H9 (cell line): ENCODE data around the gene CEP128. TPM values are rescaled to one million over a fixed set of nuclear protein-coding genes. Genes with fewer than 3 reads are reported as not detected.

ENCODE experiments used
- DNase-seq: peaks from one replicate; pipeline ENCODE4 v3.0.0-alpha.2; 2017
- H2AFZ ChIP-seq: one replicate; pipeline ENCODE4 v1.6.1; 2013; ENCODE audit warnings: mild to moderate bottlenecking, low read length, control low read depth, moderate library complexity
- H2AK5ac ChIP-seq: 2 replicates; pipeline ENCODE4 v1.6.1; 2013; ENCODE audit warnings: low read length, control low read depth, mixed read lengths; ENCODE audit not compliant: insufficient read length
- H2BK120ac ChIP-seq: one replicate; pipeline ENCODE4 v1.6.1; 2013; ENCODE audit warnings: low read depth, mild to moderate bottlenecking, low read length, control low read depth, inconsistent platforms; ENCODE audit not compliant: poor library complexity, severe bottlenecking
- H2BK12ac ChIP-seq: 2 replicates; pipeline ENCODE4 v1.6.1; 2013; ENCODE audit warnings: low read length, control low read depth, mixed read lengths, low read depth; ENCODE audit not compliant: insufficient read length
- H2BK15ac ChIP-seq: 2 replicates; pipeline ENCODE4 v1.6.1; 2013; ENCODE audit warnings: low read depth, low read length, control low read depth
- H2BK20ac ChIP-seq: one replicate; pipeline ENCODE4 v1.6.1; 2013; ENCODE audit warnings: low read depth, mild to moderate bottlenecking, low read length, control low read depth, inconsistent platforms; ENCODE audit not compliant: poor library complexity, severe bottlenecking
- H2BK5ac ChIP-seq: 2 replicates; pipeline ENCODE4 v1.6.1; 2013; ENCODE audit warnings: low read length, control low read depth, mixed read lengths; ENCODE audit not compliant: insufficient read length
- H3K14ac ChIP-seq: 2 replicates; pipeline ENCODE4 v1.6.1; 2013; ENCODE audit warnings: low read length, control low read depth; ENCODE audit not compliant: insufficient read depth
- H3K18ac ChIP-seq: 2 replicates; pipeline ENCODE4 v1.6.1; 2013; ENCODE audit warnings: low read depth, mild to moderate bottlenecking, mixed read lengths, low read length, control low read depth; ENCODE audit not compliant: insufficient read length
- H3K23ac ChIP-seq: 2 replicates; pipeline ENCODE4 v1.6.1; 2013; ENCODE audit warnings: low read length, control low read depth, mixed read lengths, low read depth; ENCODE audit not compliant: insufficient read length
- H3K23me2 ChIP-seq: 2 replicates; pipeline ENCODE4 v1.6.1; 2013; ENCODE audit warnings: low read depth, mild to moderate bottlenecking, mixed read lengths, low read length, control low read depth; ENCODE audit not compliant: insufficient read length, poor library complexity, severe bottlenecking
- H3K27ac ChIP-seq: 2 replicates; pipeline ENCODE4 v1.5.1; 2013; ENCODE audit warnings: low read length, control low read depth, mixed read lengths, low read depth; ENCODE audit not compliant: insufficient read length
- H3K27me3 ChIP-seq: 2 replicates; pipeline ENCODE4 v1.6.1; 2013; ENCODE audit warnings: low read length, control low read depth, inconsistent platforms; ENCODE audit not compliant: insufficient read depth
- H3K4ac ChIP-seq: 2 replicates; pipeline ENCODE4 v1.6.1; 2013; ENCODE audit warnings: low read depth, mild to moderate bottlenecking, control low read depth, inconsistent platforms, low read length, moderate library complexity
- H3K4me1 ChIP-seq: 2 replicates; pipeline ENCODE4 v1.6.1; 2013; ENCODE audit warnings: low read length, control low read depth, inconsistent platforms; ENCODE audit not compliant: insufficient read depth
- H3K4me2 ChIP-seq: 2 replicates; pipeline ENCODE4 v1.6.1; 2013; ENCODE audit warnings: low read length, control low read depth, mixed read lengths; ENCODE audit not compliant: insufficient read length, insufficient read depth
- H3K56ac ChIP-seq: 2 replicates; pipeline ENCODE4 v1.6.1; 2013; ENCODE audit warnings: low read depth, mild to moderate bottlenecking, mixed read lengths, low read length, control low read depth; ENCODE audit not compliant: insufficient read length
- H3K79me1 ChIP-seq: 2 replicates; pipeline ENCODE4 v1.6.1; 2013; ENCODE audit warnings: low read depth, mild to moderate bottlenecking, moderate library complexity, low read length, control low read depth, inconsistent platforms; ENCODE audit not compliant: insufficient read depth, poor library complexity, severe bottlenecking
- H3K79me2 ChIP-seq: 2 replicates; pipeline ENCODE4 v1.6.1; 2013; ENCODE audit warnings: low read length, control low read depth, inconsistent platforms; ENCODE audit not compliant: insufficient read depth
- H3K9ac ChIP-seq: 2 replicates; pipeline ENCODE4 v1.6.1; 2013; ENCODE audit warnings: low read length, control low read depth, mixed read lengths; ENCODE audit not compliant: insufficient read length; ENCODE audit errors: extremely low read depth
- H3K9me3 ChIP-seq: one replicate; pipeline ENCODE4 v1.6.1; 2013; ENCODE audit warnings: low read depth, low read length, inconsistent platforms; ENCODE audit not compliant: control insufficient read depth
- H3T11ph ChIP-seq: one replicate; pipeline ENCODE4 v1.6.1; 2013; ENCODE audit warnings: mild to moderate bottlenecking, low read length, control low read depth, inconsistent platforms
- H4K20me1 ChIP-seq: one replicate; pipeline ENCODE4 v1.6.1; 2013; ENCODE audit not compliant: control insufficient read depth, insufficient read length, insufficient read depth
- H4K5ac ChIP-seq: 2 replicates; pipeline ENCODE4 v1.6.1; 2013; ENCODE audit warnings: low read depth, mild to moderate bottlenecking, mixed read lengths, low read length, control low read depth; ENCODE audit not compliant: insufficient read length
- H4K8ac ChIP-seq: replicated peaks from 2 replicates; pipeline ENCODE4 v1.6.1; 2013; ENCODE audit warnings: low read length, control low read depth, mixed read lengths, low read depth; ENCODE audit not compliant: insufficient read length
- H4K91ac ChIP-seq: 2 replicates; pipeline ENCODE4 v1.6.1; 2013; ENCODE audit warnings: low read depth, mild to moderate bottlenecking, moderate library complexity, mixed read lengths, low read length, control low read depth; ENCODE audit not compliant: insufficient read length
- H3K27ac Mint-ChIP-seq, 3 experiments: 2 replicates in 2 of 3; 3 replicates in 1 of 3; pipeline ENCODE4 v1.8.0; 2020 to 2021; ENCODE audit warnings: mixed read lengths in 3 of 3, mild to moderate bottlenecking in 1 of 3, moderate library complexity in 1 of 3
- H3K27me3 Mint-ChIP-seq: 2 replicates; pipeline ENCODE4 v1.8.0; 2021; ENCODE audit warnings: low read depth, mild to moderate bottlenecking, moderate library complexity, mixed read lengths
- H3K36me3 Mint-ChIP-seq, 3 experiments: 2 replicates in 2 of 3; 3 replicates in 1 of 3; pipeline ENCODE4 v1.8.0; 2020 to 2021; ENCODE audit warnings: low read depth in 3 of 3, mixed read lengths in 3 of 3; ENCODE audit not compliant: insufficient read depth in 1 of 3
- H3K4me1 Mint-ChIP-seq, 2 experiments: 2 replicates each; pipeline ENCODE4 v1.8.0; 2020; ENCODE audit warnings: mixed read lengths in 2 of 2
- H3K4me3 Mint-ChIP-seq, 2 experiments: 2 replicates in 1 of 2; 3 replicates in 1 of 2; pipeline ENCODE4 v1.8.0; 2020 to 2021; ENCODE audit warnings: mild to moderate bottlenecking in 2 of 2, mixed read lengths in 2 of 2, moderate library complexity in 1 of 2
- H3K9me3 Mint-ChIP-seq, 2 experiments: 2 replicates in 1 of 2; 3 replicates in 1 of 2; pipeline ENCODE4 v1.8.0; 2020; ENCODE audit warnings: mild to moderate bottlenecking in 2 of 2, mixed read lengths in 2 of 2, moderate library complexity in 1 of 2
- CTCF ChIP-seq: fragments of 200-600 bp; sonication (generic); conservative IDR thresholded peaks from 3 replicates; pipeline ENCODE4 v1.8.0; 2021; ENCODE audit warnings: antibody characterized with exemption, mild to moderate bottlenecking
- WGBS: extraction: QIAGEN DNeasy Blood & Tissue Kit; methylation state at CpG from one replicate; pipeline ENCODE4 v1.1.7; 2013; ENCODE audit warnings: missing lambda C conversion rate, low lambda C conversion rate, mixed read lengths; ENCODE audit not compliant: insufficient read length; ENCODE audit errors: extremely low coverage; 5-methylcytosine and 5-hydroxymethylcytosine counted together
- total RNA-seq: library from RNA; stranded (reverse); gene quantifications from 2 replicates; pipeline ENCODE4 v1.2.1, GENCODE V29; 2021

CEP128 gene
- total RNA-seq, 1 experiment from 2014 or later: 16.3 TPM

GRCh38 chr14:80844872-80845271 lies 96.7 kb downstream of the CEP128 start:
- Mint-ChIP-seq H3K4me1 (peaks cover 0 to 3% of the 10 kb centered on the region in 2 experiments; a peak in 1 of 4 replicates), H3K27me3 (no peaks in the 10 kb centered on the region), H3K27ac (peak overlapping the region in 1 of 3 experiments; percentile 71; a peak in 2 of 7 replicates), H3K9me3 (no peaks in the 10 kb centered on the region), H3K4me3 (no peak overlapping the region), H3K36me3 (no peaks in the 10 kb centered on the region)
- Histone ChIP-seq H2BK120ac (no peak overlapping the region), H2BK5ac (no peak overlapping the region), H4K5ac (no peak overlapping the region), H3K23me2 (no peaks in the 10 kb centered on the region), H3K79me2 (no peaks in the 10 kb centered on the region), H4K20me1 (no peaks in the 10 kb centered on the region), H3K79me1 (no peaks in the 10 kb centered on the region), H3K9me3 (no peaks in the 10 kb centered on the region), H2BK15ac (no peak overlapping the region), H3K4me1 (no peaks in the 10 kb centered on the region), H2AK5ac (no peak overlapping the region), H3K27me3 (no peaks in the 10 kb centered on the region), H3K4me2 (no peak overlapping the region), H3T11ph (no peak overlapping the region), H3K14ac (no peak overlapping the region), H3K27ac (no peak overlapping the region), H2AFZ (no peak overlapping the region), H2BK20ac (no peak overlapping the region), H3K56ac (no peak overlapping the region), H3K18ac (no peak overlapping the region), H3K9ac (no peak overlapping the region), H4K91ac (no peak overlapping the region), H4K8ac (no peak overlapping the region), H3K4ac (no peak overlapping the region), H2BK12ac (no peak overlapping the region), H3K23ac (no peak overlapping the region)
- TF ChIP-seq CTCF: no peak
- no CpG with 5 or more reads among the region's 2 CpGs for WGBS
- DNase-seq: no peak
